K562 (cell line): ENCODE data around the gene LHX5. TPM values are rescaled to one million over a fixed set of nuclear protein-coding genes. Genes with fewer than 3 reads are reported as not detected.

Source experiments
- ATAC-seq: fragments of 200-7000 bp; cut with Tn5 transposase; 3 replicates; pipeline ENCODE4 v1.9.1; 2020; ENCODE audit warnings: moderate library complexity
- BruUV-seq: library from RNA; stranded (reverse); fragments of 400-500 nt; replicated peaks from 2 replicates; lab custom pipeline; 2021; lab: Mats Ljungman, UMichigan
- CTCF ChIA-PET: fragments of 300-600 bp; formaldehyde crosslinking; extraction: SDS; loops from one replicate; lab custom pipeline; 2021; ENCODE audit warnings: low intra/inter-chr PET ratio; lab: Yijun Ruan, JAX
- POLR2A ChIA-PET: fragments of 300-600, 350-650 bp; sonication (Branson Sonifier 250); formaldehyde crosslinking; extraction: SDS; loops from one replicate; lab custom pipeline; 2021; ENCODE audit warnings: antibody characterized with exemption, inconsistent platforms; lab: Yijun Ruan, JAX
- DNase-seq, 4 experiments: peaks; one replicate each; pipeline versions ENCODE4 v3.0.0 to v3.0.0-alpha.2; 2011 to 2018; ENCODE audit warnings: low spot score in 3 of 4, mixed read lengths in 3 of 4; ENCODE audit errors: extremely low read depth in 1 of 4
- FAIRE-seq: peaks from 2 replicates; lab custom pipeline; 2011; peaks lifted over from hg19 to GRCh38; lab: Jason Lieb, UNC
- H2AFZ ChIP-seq: 2 replicates; pipeline ENCODE4 v1.6.0; 2011; ENCODE audit warnings: low read depth, low read length, control low read depth, inconsistent platforms
- H3K27ac ChIP-seq: fragments of 200-600 bp; 3 replicates; pipeline ENCODE4 v1.8.0; 2011; ENCODE audit warnings: low read depth, mild to moderate bottlenecking, control low read depth, inconsistent platforms, low read length, moderate library complexity, mixed read lengths; ENCODE audit errors: extremely low read depth
- H3K27me3 ChIP-seq, 2 experiments: fragments of 300-600 bp in 1 of 2; 2 replicates in 1 of 2; 3 replicates in 1 of 2; pipeline versions ENCODE4 v1.6.0 to v1.8.0; 2011; ENCODE audit warnings: inconsistent platforms in 2 of 2, low read length in 2 of 2, mild to moderate bottlenecking in 1 of 2, mixed read lengths in 1 of 2, moderate library complexity in 1 of 2; ENCODE audit not compliant: control insufficient read depth in 2 of 2, insufficient read depth in 2 of 2
- H3K36me3 ChIP-seq: fragments of 300-600 bp; 3 replicates; pipeline ENCODE4 v1.8.0; 2011; ENCODE audit warnings: mild to moderate bottlenecking, low read length, inconsistent platforms; ENCODE audit not compliant: control insufficient read depth, insufficient read depth
- H3K4me1 ChIP-seq, 2 experiments: fragments of 200-600 bp in 1 of 2; replicated peaks in 1 of 2; 2 replicates in 1 of 2; 3 replicates in 1 of 2; pipeline versions ENCODE4 v1.5.1 to v1.8.0; 2011; ENCODE audit warnings: inconsistent platforms in 2 of 2, low read length in 2 of 2, mild to moderate bottlenecking in 1 of 2, mixed read lengths in 1 of 2, moderate library complexity in 1 of 2; ENCODE audit not compliant: control insufficient read depth in 2 of 2, insufficient read depth in 2 of 2
- H3K4me2 ChIP-seq: 2 replicates; pipeline ENCODE4 v1.6.1; 2011; ENCODE audit warnings: low read length, control low read depth, inconsistent platforms, mixed read lengths; ENCODE audit not compliant: insufficient read depth
- H3K4me3 ChIP-seq: fragments of 200-600 bp; sonication (generic), shearing (Covaris generic); 2 replicates; pipeline ENCODE4 v1.5.1; 2016; ENCODE audit warnings: control low read depth, inconsistent platforms
- H3K79me2 ChIP-seq: fragments of 200-600 bp; 3 replicates; pipeline ENCODE4 v1.8.0; 2011; ENCODE audit warnings: low read length, inconsistent platforms; ENCODE audit not compliant: control insufficient read depth, insufficient read depth
- H3K9ac ChIP-seq, 2 experiments: 2 replicates each; pipeline versions ENCODE4 v1.6.0 to v1.6.1; 2011; ENCODE audit warnings: low read depth in 2 of 2, low read length in 2 of 2, control low read depth in 1 of 2, inconsistent platforms in 1 of 2, mild to moderate bottlenecking in 1 of 2, mixed read lengths in 1 of 2; ENCODE audit not compliant: insufficient read depth in 1 of 2
- H3K9me1 ChIP-seq: one replicate; pipeline ENCODE4 v1.6.0; 2011; ENCODE audit warnings: inconsistent platforms, mild to moderate bottlenecking, low read length, moderate library complexity; ENCODE audit not compliant: control insufficient read depth, insufficient read depth
- H3K9me3 ChIP-seq: replicated peaks from 2 replicates; pipeline ENCODE4 v1.5.1; 2011; ENCODE audit warnings: low read depth, low read length, inconsistent platforms; ENCODE audit not compliant: control insufficient read depth, insufficient read depth
- H4K20me1 ChIP-seq: replicated peaks from 2 replicates; pipeline ENCODE4 v1.6.1; 2011; ENCODE audit warnings: low read length, inconsistent platforms, mixed read lengths; ENCODE audit not compliant: control insufficient read depth, insufficient read depth
- ARID2 ChIP-seq: fragments of 450-650 bp; IDR thresholded peaks from 2 replicates; pipeline ENCODE4 v1.6.1; 2017; ENCODE audit warnings: antibody characterized with exemption, mild to moderate bottlenecking
- ATF1 ChIP-seq, 2 experiments: fragments of 450-650 bp in 1 of 2; IDR thresholded peaks; 2 replicates each; pipeline ENCODE4 v1.6.1; 2016; ENCODE audit warnings: missing compliant biosample characterization in 1 of 2, missing genetic modification characterization in 1 of 2
- CHD4 ChIP-seq: fragments of 200-600 bp; sonication (generic); IDR thresholded peaks from 3 replicates; pipeline ENCODE4 v1.6.1; 2012; ENCODE audit warnings: low read depth, mild to moderate bottlenecking, mixed read lengths, low read length, inconsistent platforms; ENCODE audit not compliant: insufficient read depth, insufficient replicate concordance, poor library complexity, severe bottlenecking
- DLX4 ChIP-seq: fragments of 250-450 bp; sonication (Bioruptor Pico); IDR thresholded peaks from 2 replicates; pipeline ENCODE4 v1.6.1; 2021; ENCODE audit warnings: mild to moderate bottlenecking
- ZBTB17 ChIP-seq: fragments of 450-650 bp; formaldehyde crosslinking; IDR thresholded peaks from 2 replicates; pipeline ENCODE4 v1.4.0; 2020; ENCODE audit warnings: mild to moderate bottlenecking
- ZBTB33 ChIP-seq: sonication (generic); formaldehyde crosslinking; IDR thresholded peaks from 2 replicates; pipeline ENCODE4 v1.8.1; 2023; ENCODE audit warnings: mild to moderate bottlenecking, missing genetic modification reagents
- ZBTB8A ChIP-seq: fragments of 450-650 bp; IDR thresholded peaks from 2 replicates; pipeline ENCODE4 v1.6.1; 2018; ENCODE audit warnings: mild to moderate bottlenecking, moderate library complexity; ENCODE audit not compliant: partially characterized antibody
- ZNF24 ChIP-seq: fragments of 450-650 bp; IDR thresholded peaks from 2 replicates; pipeline ENCODE4 v1.6.1; 2016
- ZNF76 ChIP-seq: fragments of 250-450 bp; sonication (Bioruptor Pico); IDR thresholded peaks from 2 replicates; pipeline ENCODE4 v1.4.0; 2020; ENCODE audit warnings: mild to moderate bottlenecking, moderate library complexity, borderline replicate concordance
- WGBS: fragments of 100-300 bp; shearing (Covaris generic); methylation state at CpG from one replicate; pipeline ENCODE4 v1.1.6; 2016; ENCODE audit warnings: low coverage, mixed read lengths; ENCODE audit not compliant: insufficient coverage; ENCODE audit errors: missing lambda C conversion rate; 5-methylcytosine and 5-hydroxymethylcytosine counted together
- in situ Hi-C: fragments of 300-500 bp; cut with MboI; formaldehyde crosslinking; loops from 4 replicates; pipeline ENCODE4 v1.15.0; 2018; ENCODE audit warnings: inconsistent platforms, mixed read lengths
- intact Hi-C: fragments of 100-400 bp; cut with micrococcal nuclease; formaldehyde crosslinking; loops from 2 replicates; pipeline ENCODE4 v1.14.2; 2022
- polyA plus RNA-seq, 8 experiments: library from polyadenylated mRNA; depleted of rRNA in 4 of 8; stranded (reverse) in 5 of 8; unstranded in 3 of 8; fragments of >200 nt; fragmentation: Nextera tagmentation in 2 of 8; fragmentation: Illumina TruSeq in 1 of 8; extraction: Ambion mirVana in 2 of 8; extraction: Trizol in 1 of 8; gene quantifications; 2 replicates each; pipeline versions ENCODE4 v1.2.1 to v1.2.3, GENCODE V29; 2011 to 2014; ENCODE audit warnings: inconsistent platforms in 1 of 8, missing spikeins in 1 of 8
- total RNA-seq, 7 experiments: library from RNA; depleted of rRNA in 6 of 7; stranded (reverse); fragments of >200 nt in 6 of 7; fragmentation: Illumina TruSeq in 2 of 7; extraction: Trizol in 2 of 7; gene quantifications; 2 replicates each; pipeline versions ENCODE4 v1.2.1 to v1.2.3, GENCODE V29; 2011 to 2021; ENCODE audit warnings: low replicate concordance in 1 of 7

LHX5 gene
- total and polyA plus RNA-seq, 9 of the 15 experiments (the other 6 are each of a cell fraction or from before 2014, with no cell fraction given) = 0.04 to 0.17 (median 0.05) TPM; not detected in 6

GRCh38 chr12:113457710-113458109 is 14.0 kb downstream of the LHX5 start:
- no peak overlapping the region for H3K9ac ChIP-seq
- no peaks in the 10 kb centered on the region for H3K79me2 ChIP-seq
- peaks cover 0 to 5% of the 10 kb centered on the region in 2 experiments; a peak in 3 of 5 replicates for H3K4me1 ChIP-seq
- H3K4me2 ChIP-seq = no peak overlapping the region
- ATAC-seq = no peak
- 0% methylated on average over 2 of the region's 4 CpGs for WGBS
- CTCF ChIA-PET = no interaction called here
- H3K9me1 ChIP-seq = no peaks in the 10 kb centered on the region
- POLR2A ChIA-PET = interaction anchor here (0.6 kb wide), 1 partner anchor 228 kb away, joined by 4 read pairs; no protein-coding TSS in a partner anchor
- DNase-seq = no peak
- FAIRE-seq = no peak
- no peaks in the 10 kb centered on the region for H3K36me3 ChIP-seq
- H4K20me1 ChIP-seq = no peaks in the 10 kb centered on the region
- H2AFZ ChIP-seq = no peak overlapping the region
- TF ChIP-seq ZBTB33 (CRISPR knock-in tag) = no peak
- TF ChIP-seq ZNF24 = peak; percentile 86
- intact Hi-C loops = no loop called here
- in situ Hi-C loops = no loop called here
- H3K27me3 ChIP-seq = peaks cover 2 to 22% of the 10 kb centered on the region in 2 experiments; a peak in 3 of 5 replicates
- no peaks in the 10 kb centered on the region for H3K9me3 ChIP-seq
- no TSS peak for BruUV-seq
- no peak overlapping the region for H3K27ac ChIP-seq
- H3K4me3 ChIP-seq = no peak overlapping the region

- Histone ChIP-seq H3K27ac (no peak overlapping the region), H3K4me2 (no peak overlapping the region), H3K79me2 (no peaks in the 10 kb centered on the region), H2AFZ (no peak overlapping the region), H3K36me3 (no peaks in the 10 kb centered on the region), H3K4me3 (no peak overlapping the region), H3K9me1 (no peaks in the 10 kb centered on the region), H3K9me3 (no peaks in the 10 kb centered on the region), H4K20me1 (no peaks in the 10 kb centered on the region), H3K9ac (no peak overlapping the region), H3K27me3 (peaks cover 2 to 22% of the 10 kb centered on the region in 2 experiments; a peak in 3 of 5 replicates), H3K4me1 (peaks cover 0 to 2% of the 10 kb centered on the region in 2 experiments; a peak in 2 of 5 replicates)
- POLR2A ChIA-PET = interaction anchor here (0.6 to 1.2 kb wide), 2 partner anchors 35 to 227 kb away, joined by 3 to 4 read pairs; partner anchors contain the start of gene SDSL
- CTCF ChIA-PET = interaction anchor here (0.6 kb wide), 1 partner anchor 453 kb away, joined by 4 read pairs; no protein-coding TSS in a partner anchor
- no TSS peak for BruUV-seq
- no peak for TF ChIP-seq ARID2
- no peak for TF ChIP-seq ATF1 (CRISPR knock-in tag; IDR thresholded peaks at IDR 0.05)
- no peak for TF ChIP-seq ATF1 (tag; IDR thresholded peaks at IDR 0.05)
- TF ChIP-seq ZBTB8A = no peak
- no peak for TF ChIP-seq DLX4
- TF ChIP-seq ZBTB17 = no peak
- TF ChIP-seq ZNF76 (CRISPR knock-in tag) = no peak
- no peak for TF ChIP-seq CHD4
- ATAC-seq (no peak), FAIRE-seq (no peak), DNase-seq (no peak)
- in situ Hi-C loops = no loop called here
- 0% methylated on average over 10 of the region's 10 CpGs for WGBS
- intact Hi-C loops = no loop called here
These were observed 14.5 kb downstream of the LHX5 start for GRCh38 chr12:113457185-113457584.
